GM19351 (cell line): ENCODE data around the gene EN1.

ENCODE experiments used
- ATAC-seq: cut with Tn5 transposase; IDR thresholded peaks from one replicate; pipeline ENCODE4 v1.9.1; 2021; ENCODE audit warnings: mild to moderate bottlenecking, moderate library complexity; ENCODE audit not compliant: unreplicated experiment

The EN1 gene

GRCh38 chr2:118856330-118856977, 9.0 kb upstream of the EN1 start:
- no peak for ATAC-seq

GRCh38 chr2:118855451-118856279, 8.2 kb upstream of the EN1 start:
- ATAC-seq, result peak; percentile 86

- ATAC-seq, result no peak
Observed at GRCh38 chr2:118854507-118855345, 7.3 kb upstream of the EN1 start.

- ATAC-seq, result no peak
Observed at GRCh38 chr2:118853651-118854291, 6.3 kb upstream of the EN1 start.

- ATAC-seq, result no peak
Observed at GRCh38 chr2:118853129-118853640, 5.7 kb upstream of the EN1 start.

GRCh38 chr2:118852605-118853128, 5.2 kb upstream of the EN1 start:
- ATAC-seq, result no peak

DNA sequence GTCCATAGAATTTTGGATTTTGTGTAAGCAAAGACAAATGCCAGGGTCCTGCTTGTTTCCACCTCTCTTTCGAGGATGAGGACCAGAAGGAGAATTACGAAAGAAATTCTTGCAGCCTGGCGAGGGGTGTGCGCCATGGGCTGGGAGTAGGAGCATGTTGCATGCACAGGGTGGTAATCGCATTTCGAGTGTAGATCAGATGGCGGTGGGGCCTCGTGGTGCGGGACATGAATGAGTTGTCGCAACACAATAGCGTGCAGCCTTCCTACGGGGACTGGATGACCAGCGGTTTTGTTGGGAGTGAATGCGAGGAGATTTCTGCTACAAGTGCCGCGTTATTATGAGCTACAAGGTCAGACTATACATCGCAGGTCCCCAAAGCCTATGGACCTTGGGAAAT, 4.2 kb upstream of the EN1 start:
- ATAC-seq, result no peak

GRCh38 chr2:118850901-118851415, 3.5 kb upstream of the EN1 start:
- no peak for ATAC-seq

DNA sequence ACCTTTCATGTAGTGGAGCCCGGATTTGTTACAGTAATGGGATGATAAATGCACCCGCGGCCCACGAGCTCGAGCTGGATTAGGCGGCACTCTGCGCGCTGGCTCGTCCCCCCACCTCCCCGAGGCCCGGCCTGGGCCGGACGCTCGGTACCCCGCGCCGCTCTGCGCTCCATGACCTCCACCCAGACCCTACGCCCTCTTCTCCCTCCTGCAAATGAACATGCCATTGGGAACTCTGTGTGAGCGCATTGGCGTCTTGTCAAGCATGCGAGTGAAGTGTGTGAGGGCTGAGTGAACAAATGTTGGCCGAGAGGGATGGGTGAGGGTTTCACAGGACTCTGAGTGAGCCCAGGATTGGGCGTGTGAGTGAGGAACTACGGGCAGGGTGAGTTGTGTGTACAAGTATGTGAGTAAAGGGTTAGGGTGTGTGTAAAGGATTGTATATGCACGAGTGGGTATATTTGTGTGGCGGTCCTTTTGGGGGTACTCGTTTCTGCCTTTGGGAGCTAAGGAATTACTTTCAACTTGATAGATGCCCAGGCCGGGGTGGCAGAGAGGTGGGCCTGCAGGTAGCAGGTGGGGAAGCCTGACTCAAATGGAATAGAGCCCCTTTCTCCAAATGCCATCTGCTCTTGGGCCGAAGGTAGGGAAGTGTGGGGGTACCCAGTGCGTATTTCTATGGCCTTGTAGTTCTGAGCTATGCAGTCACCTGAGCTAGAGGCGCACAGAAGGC, 2.9 kb upstream of the EN1 start:
- no peak for ATAC-seq

DNA sequence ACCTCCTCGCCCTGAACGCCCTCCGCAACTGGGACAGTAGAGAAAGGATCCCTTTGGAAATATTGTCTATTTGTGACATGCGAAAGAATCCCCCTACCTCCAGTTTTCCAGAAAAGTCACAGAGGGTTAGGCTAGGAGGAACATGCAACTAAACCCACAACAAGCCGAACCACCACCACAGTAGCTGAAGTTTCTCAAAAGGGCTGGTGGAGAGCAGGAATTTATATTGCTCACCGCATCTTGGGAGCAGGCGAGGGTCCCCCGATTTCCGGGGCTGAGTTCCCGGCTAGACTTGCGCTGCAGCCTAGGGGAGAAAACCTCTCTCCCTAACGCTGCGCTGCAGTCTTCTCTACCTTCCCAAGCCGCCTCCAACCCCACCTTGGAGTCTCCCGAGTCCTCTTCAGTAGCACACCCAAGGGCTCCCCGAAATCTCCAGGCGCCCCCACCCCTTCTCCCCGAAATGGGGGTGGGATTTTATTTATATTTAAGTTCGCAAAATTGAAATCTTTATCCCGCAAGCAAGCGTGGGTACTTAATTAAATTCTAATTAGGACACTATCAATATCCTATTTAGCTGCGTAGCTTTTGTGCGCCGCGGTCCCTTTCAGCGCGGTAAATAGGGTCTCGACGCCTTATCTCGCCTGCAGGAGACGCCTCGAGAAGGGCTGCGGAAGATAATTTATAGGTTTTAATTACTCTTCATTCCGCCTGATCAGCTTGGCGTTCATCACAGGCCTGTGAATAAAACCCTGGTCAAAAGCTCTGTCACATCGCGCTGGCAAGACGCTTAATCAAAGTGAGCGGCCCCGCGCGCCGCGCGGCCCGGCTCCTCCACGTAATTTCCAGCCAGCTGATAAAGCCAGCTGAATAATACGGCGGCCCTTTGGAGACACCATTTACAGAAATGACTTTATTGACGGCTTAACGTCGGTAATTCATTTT, 2.0 kb upstream of the EN1 start:
- no peak for ATAC-seq

DNA sequence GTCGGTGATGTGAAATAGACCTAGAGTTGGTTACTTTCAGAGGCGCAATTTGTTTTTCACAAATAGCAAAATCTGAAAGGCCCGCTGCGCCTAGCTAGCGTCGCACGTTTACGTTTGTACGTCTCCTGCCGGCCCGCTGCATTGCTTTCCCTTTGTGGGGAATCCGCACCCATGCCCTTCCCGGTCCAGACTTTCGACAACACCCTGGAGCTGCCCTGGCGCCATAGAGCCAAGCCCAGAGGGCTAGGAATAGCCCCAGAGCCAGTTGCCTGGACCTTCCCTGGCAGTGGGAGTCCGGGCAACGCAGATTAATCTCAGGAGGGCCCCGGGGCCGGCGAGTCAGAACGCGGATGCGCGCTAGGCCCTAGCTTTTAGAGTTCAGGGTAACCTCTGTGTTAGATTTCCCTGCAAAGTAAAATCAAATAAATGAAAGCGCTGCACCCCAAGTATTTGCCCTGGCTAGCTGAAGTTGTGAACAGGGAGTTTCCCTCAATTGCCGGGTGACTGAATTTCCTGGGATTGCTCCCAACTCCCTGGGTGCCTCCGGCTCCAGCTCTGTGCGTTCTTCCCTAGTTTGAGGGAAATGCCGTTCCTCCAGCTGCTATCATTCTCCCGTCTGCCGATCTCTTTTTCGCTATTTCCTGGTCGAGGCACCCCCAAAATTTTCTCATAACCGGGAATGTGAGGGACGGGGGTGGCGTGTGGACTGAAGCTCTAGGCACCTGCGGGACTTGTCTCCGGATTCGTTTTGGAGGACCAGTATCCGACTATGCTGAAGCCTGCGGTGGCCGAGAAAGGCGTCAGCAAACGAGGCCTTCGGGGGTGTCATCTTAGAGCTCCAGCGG, 1.2 kb upstream of the EN1 start:
- ATAC-seq, result no peak

DNA sequence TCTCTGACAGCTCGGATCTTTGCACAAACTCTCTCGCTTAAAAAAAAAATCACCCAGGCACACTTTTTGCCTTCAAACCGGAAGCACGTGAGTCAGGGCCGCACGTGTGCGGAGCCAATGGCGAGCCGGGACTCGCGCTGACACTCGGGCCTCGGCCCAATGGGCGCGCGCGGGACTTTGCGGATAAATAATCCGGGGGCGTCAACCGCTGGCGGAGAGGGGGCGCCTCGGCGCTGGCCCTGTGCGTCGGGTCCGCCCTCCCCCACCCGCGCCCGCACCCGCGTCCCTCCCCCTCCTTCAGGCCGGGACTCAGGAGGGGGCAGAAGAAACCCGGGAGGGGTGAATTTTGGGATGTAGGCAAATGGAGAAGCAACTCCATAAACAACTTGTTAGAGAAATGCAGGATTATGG, 319 bp upstream of the EN1 start:
- ATAC-seq, result no peak

- ATAC-seq, result no peak
Observed at GRCh38 chr2:118846442-118846952, 951 bp downstream of the EN1 start.

- ATAC-seq, result no peak
Observed at GRCh38 chr2:118845522-118846441, 1.7 kb downstream of the EN1 start.

DNA sequence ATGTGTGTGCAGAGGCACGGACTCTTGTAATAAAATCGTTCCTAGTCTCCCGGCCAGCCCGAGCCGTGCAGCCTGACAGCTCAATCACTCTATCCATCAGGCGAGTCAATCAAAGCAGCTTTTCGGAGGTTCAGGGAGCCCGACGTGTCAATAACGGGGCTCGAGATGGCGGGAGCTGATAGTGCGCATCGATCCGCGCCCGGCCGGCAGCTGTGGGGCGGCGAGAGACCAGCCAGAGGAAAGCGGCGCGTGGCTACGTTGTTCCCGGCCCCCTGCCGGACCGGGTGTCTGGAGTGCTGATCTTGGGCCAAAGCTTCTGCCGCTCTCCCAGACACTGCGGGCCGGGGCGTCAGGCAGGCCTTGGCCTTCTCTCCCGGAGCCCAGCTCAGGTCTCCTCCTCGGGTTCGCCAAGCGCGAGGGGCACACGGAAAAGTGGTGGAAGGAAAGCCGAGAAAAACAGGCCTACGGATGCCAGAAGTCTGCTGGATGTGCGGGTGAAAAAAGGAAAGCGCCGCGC, 2.4 kb downstream of the EN1 start:
- no peak for ATAC-seq
